IgD-negative memory B cell (primary cell): Measurements from ENCODE around the gene CTCFL. TPM values are rescaled to one million over a fixed set of nuclear protein-coding genes. Genes with fewer than 3 reads are reported as not detected.

Experiments used
- H3K27ac Mint-ChIP-seq, 3 donors: one replicate each; pipeline ENCODE4 v1.8.0; 2020 to 2022; ENCODE audit warnings: mild to moderate bottlenecking in 3 of 3, mixed read lengths in 3 of 3, moderate library complexity in 1 of 3
- H3K27me3 Mint-ChIP-seq: one replicate; pipeline ENCODE4 v1.8.0; 2021; ENCODE audit warnings: mixed read lengths
- H3K36me3 Mint-ChIP-seq: one replicate; pipeline ENCODE4 v1.8.0; 2020; ENCODE audit warnings: mild to moderate bottlenecking, mixed read lengths
- H3K4me1 Mint-ChIP-seq, 3 donors: one replicate each; pipeline ENCODE4 v1.8.0; 2020 to 2022; ENCODE audit warnings: mixed read lengths in 3 of 3, mild to moderate bottlenecking in 1 of 3
- H3K4me3 Mint-ChIP-seq, 4 donors: one replicate each; pipeline ENCODE4 v1.8.0; 2020 to 2022; ENCODE audit warnings: mild to moderate bottlenecking in 4 of 4, mixed read lengths in 4 of 4, moderate library complexity in 3 of 4
- H3K9me3 Mint-ChIP-seq, 3 donors: one replicate each; pipeline ENCODE4 v1.8.0; 2020 to 2021; ENCODE audit warnings: mixed read lengths in 3 of 3, mild to moderate bottlenecking in 1 of 3
- polyA plus RNA-seq: library from polyadenylated mRNA; unstranded; fragments of 300-500 nt; fragmentation: Illumina TruSeq; gene quantifications from one replicate; pipeline ENCODE4 v1.2.3, GENCODE V29; 2021

CTCFL gene
- polyA plus RNA-seq, 1 donor from 2014 or later = not detected

DNA sequence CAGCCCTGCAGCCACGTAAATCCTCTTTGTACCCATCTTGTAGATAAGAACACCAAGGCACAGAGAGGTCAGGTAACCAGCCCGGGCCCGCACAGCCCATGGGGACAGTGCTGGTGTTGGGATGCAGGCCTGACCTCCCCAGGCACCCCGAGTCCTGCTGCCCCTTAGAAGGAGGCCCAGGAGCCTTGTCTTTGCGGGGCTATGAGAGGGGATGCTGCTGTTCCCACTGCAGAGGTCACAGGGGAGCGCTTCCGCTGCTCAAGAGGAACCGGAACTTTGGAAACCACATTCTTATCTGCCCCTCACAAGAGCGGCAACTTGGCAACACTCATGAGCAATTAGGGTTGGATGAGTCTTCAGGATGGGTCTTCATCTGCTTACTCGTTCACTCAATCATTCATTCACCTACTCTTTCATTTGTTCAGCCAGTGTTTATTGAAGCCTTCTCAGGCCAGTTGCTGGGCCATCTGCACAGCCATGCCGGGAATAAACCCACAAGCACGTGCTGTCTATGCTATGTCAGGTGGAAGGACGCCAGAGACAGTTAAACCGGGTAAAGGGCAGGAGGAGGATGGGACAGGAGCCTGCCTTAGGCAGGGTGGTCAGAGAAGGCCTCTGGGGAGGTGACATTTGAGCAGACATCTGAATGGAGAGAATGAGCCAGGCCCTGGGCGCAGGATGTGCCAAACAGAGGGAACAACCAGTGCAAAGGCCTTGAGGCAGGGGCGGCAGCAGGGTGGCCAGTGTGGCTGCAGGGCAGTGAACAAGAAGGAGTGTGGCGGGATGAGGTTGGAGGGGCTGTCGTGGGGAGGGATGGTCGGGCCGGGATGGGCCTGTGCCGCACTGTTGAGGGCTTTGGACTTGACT lies 72.9 kb downstream of the CTCFL start:
- H3K4me1 Mint-ChIP-seq = peaks cover 41 to 55% (median 53%) of the 10 kb centered on the region in 3 donors
- no peaks in the 10 kb centered on the region for H3K36me3 Mint-ChIP-seq
- H3K9me3 Mint-ChIP-seq = no peaks in the 10 kb centered on the region
- H3K4me3 Mint-ChIP-seq = peak overlapping the region; percentile 1 to 80 (median 64)
- peaks cover 5% of the 10 kb centered on the region for H3K27me3 Mint-ChIP-seq
- peak overlapping the region; percentile 4 to 71 (median 21) for H3K27ac Mint-ChIP-seq

GRCh38 chr20:57451431-57451794 lies 73.5 kb downstream of the CTCFL start:
- peak overlapping the region in 2 of 3 donors; percentile 21 to 49 for H3K27ac Mint-ChIP-seq
- no peaks in the 10 kb centered on the region for H3K9me3 Mint-ChIP-seq
- H3K4me3 Mint-ChIP-seq = peak overlapping the region; percentile 1 to 80 (median 64)
- H3K27me3 Mint-ChIP-seq = peaks cover 6% of the 10 kb centered on the region
- H3K36me3 Mint-ChIP-seq = no peaks in the 10 kb centered on the region
- peaks cover 41 to 56% (median 54%) of the 10 kb centered on the region in 3 donors for H3K4me1 Mint-ChIP-seq

GRCh38 chr20:57450931-57451330 lies 74.0 kb downstream of the CTCFL start:
- Mint-ChIP-seq H3K27me3 (peaks cover 8% of the 10 kb centered on the region), H3K36me3 (no peaks in the 10 kb centered on the region), H3K4me3 (peak overlapping the region; percentile 21 to 96 (median 78)), H3K9me3 (no peaks in the 10 kb centered on the region), H3K27ac (peak overlapping the region in 2 of 3 donors; percentile 49 to 77), H3K4me1 (peaks cover 41 to 59% (median 54%) of the 10 kb centered on the region in 3 donors)

GRCh38 chr20:57450419-57450818 lies 74.5 kb downstream of the CTCFL start:
- Mint-ChIP-seq H3K36me3 (no peaks in the 10 kb centered on the region), H3K4me1 (peaks cover 41 to 62% (median 53%) of the 10 kb centered on the region in 3 donors), H3K27ac (peak overlapping the region in 2 of 3 donors; percentile 49 to 77)

GRCh38 chr20:57449398-57450354 lies 75.3 kb downstream of the CTCFL start:
- H3K4me3 Mint-ChIP-seq = peak overlapping the region; percentile 21 to 96 (median 78)
- no peaks in the 10 kb centered on the region for H3K36me3 Mint-ChIP-seq
- peaks cover 33 to 56% (median 46%) of the 10 kb centered on the region in 3 donors for H3K4me1 Mint-ChIP-seq
- H3K27ac Mint-ChIP-seq = peak overlapping the region in 2 of 3 donors; percentile 49 to 57
- no peaks in the 10 kb centered on the region for H3K9me3 Mint-ChIP-seq
- H3K27me3 Mint-ChIP-seq = peaks cover 6% of the 10 kb centered on the region

More at GRCh38 chr20:57450419-57450818, 74.5 kb downstream of the CTCFL start:
- no peaks in the 10 kb centered on the region for H3K9me3 Mint-ChIP-seq
- H3K4me3 Mint-ChIP-seq = peak overlapping the region; percentile 21 to 96 (median 78)
- H3K27me3 Mint-ChIP-seq = peaks cover 8% of the 10 kb centered on the region

DNA sequence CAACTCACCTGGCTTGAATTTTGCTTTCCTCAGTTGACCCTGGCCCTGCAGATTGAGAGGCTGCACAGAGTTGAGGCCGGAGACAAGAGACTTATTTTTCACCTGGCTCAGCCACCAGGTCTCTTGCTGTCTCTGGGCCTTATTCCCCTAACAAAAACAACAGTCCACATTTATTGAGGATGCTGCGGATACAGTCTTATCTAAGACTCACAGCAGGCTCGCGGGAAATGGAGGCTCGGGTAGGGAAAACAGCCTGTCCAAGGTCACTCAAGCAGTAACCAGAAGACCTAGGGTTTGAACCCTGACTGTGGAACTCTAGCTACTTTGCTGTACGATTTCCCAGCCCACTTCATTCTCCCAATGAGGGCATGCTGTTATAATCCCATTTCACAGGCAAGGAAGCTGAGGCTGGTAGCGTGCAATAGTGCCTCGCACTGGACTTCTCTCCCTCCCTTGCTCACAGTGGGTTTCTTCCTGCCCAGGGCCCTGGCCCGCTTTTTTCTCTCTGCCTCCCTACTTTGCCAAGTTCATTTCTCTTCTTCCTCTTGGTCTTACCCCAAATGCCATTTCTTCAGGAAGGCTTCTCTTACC lies 76.1 kb downstream of the CTCFL start:
- H3K9me3 Mint-ChIP-seq = no peaks in the 10 kb centered on the region
- H3K27me3 Mint-ChIP-seq = peaks cover 6% of the 10 kb centered on the region
- peak overlapping the region in 2 of 3 donors; percentile 27 to 76 for H3K27ac Mint-ChIP-seq
- H3K4me1 Mint-ChIP-seq = peaks cover 32 to 54% (median 43%) of the 10 kb centered on the region in 3 donors
- H3K36me3 Mint-ChIP-seq = no peaks in the 10 kb centered on the region
- no peak overlapping the region for H3K4me3 Mint-ChIP-seq

Other genes with a start within 250 kb of the CTCFL start
- not detected for gene SPO11, start 195.3 kb downstream of the CTCFL start, polyA plus RNA-seq
- 38.6 TPM for gene RAE1, start 173.9 kb downstream of the CTCFL start, polyA plus RNA-seq
- gene RBM38, start 133.7 kb downstream of the CTCFL start, polyA plus RNA-seq = 39.2 TPM
- gene PCK1, start 36.0 kb upstream of the CTCFL start, polyA plus RNA-seq = not detected
- gene ZBP1, start 95.3 kb upstream of the CTCFL start, polyA plus RNA-seq = 29.6 TPM
- 7.0 TPM for gene PMEPA1, start 184.9 kb upstream of the CTCFL start, polyA plus RNA-seq